ENCODE data around the gene C2orf15. TPM values are rescaled to one million over a fixed set of nuclear protein-coding genes. Genes with fewer than 3 reads are reported as not detected.

The C2orf15 gene
- total RNA-seq, 1 donor from 2014 or later: 1.1 TPM

GRCh38 chr2:99154643-99155536, 13.4 kb downstream of the C2orf15 start, which contains the start of the genes LIPT1 and TSGA10:
LIPT1 (plus strand) TSS chr2:99154967; CDS start chr2:99161958, 6,991 bp downstream.
TSGA10 (minus strand) TSS chr2:99154942; CDS start chr2:99109439, 45,503 bp downstream.
- Histone ChIP-seq H3K9me3 (no peaks in the 10 kb centered on the region), H3K36me3 (peaks cover 10% of the 10 kb centered on the region), H3K27me3 (no peaks in the 10 kb centered on the region), H3K4me3 (peak within 1 kb of the TSS; percentile 67), H3K27ac (peak within 1 kb of the TSS; percentile 90), H3K4me1 (peaks cover 15% of the 10 kb centered on the region)
- DNase-seq: peak; percentile 97
- TF ChIP-seq CTCF (IDR thresholded peaks at IDR 0.05): no peak
- intact Hi-C loops (cut with DNase I): no loop called here
- ATAC-seq: peak; percentile 100

GRCh38 chr2:99156891-99157290, 15.4 kb downstream of the C2orf15 start:
- intact Hi-C loops (cut with DNase I): no loop called here
- ATAC-seq (no peak), DNase-seq (no peak)
- TF ChIP-seq CTCF (IDR thresholded peaks at IDR 0.05): no peak
- Histone ChIP-seq H3K36me3 (peaks cover 18% of the 10 kb centered on the region), H3K4me3 (no peak overlapping the region), H3K4me1 (peaks cover 15% of the 10 kb centered on the region), H3K27me3 (no peaks in the 10 kb centered on the region), H3K9me3 (no peaks in the 10 kb centered on the region), H3K27ac (no peak overlapping the region)

- Histone ChIP-seq H3K4me3 (no peak overlapping the region), H3K27ac (no peak overlapping the region), H3K27me3 (no peaks in the 10 kb centered on the region), H3K36me3 (peaks cover 18% of the 10 kb centered on the region), H3K4me1 (peaks cover 15% of the 10 kb centered on the region), H3K9me3 (no peaks in the 10 kb centered on the region)
- DNase-seq: no peak
- intact Hi-C loops (cut with DNase I): no loop called here
- ATAC-seq: no peak
- TF ChIP-seq CTCF (IDR thresholded peaks at IDR 0.05): no peak
Measured at GRCh38 chr2:99158599-99158998, 17.1 kb downstream of the C2orf15 start.

- Histone ChIP-seq H3K27me3 (no peaks in the 10 kb centered on the region), H3K36me3 (peaks cover 18% of the 10 kb centered on the region), H3K4me3 (no peak overlapping the region), H3K4me1 (peaks cover 8% of the 10 kb centered on the region), H3K9me3 (no peaks in the 10 kb centered on the region), H3K27ac (no peak overlapping the region)
- intact Hi-C loops (cut with DNase I): no loop called here
- no peak for ATAC-seq
- DNase-seq: no peak
- no peak for TF ChIP-seq CTCF (IDR thresholded peaks at IDR 0.05)
Measured at GRCh38 chr2:99159594-99159993, 18.1 kb downstream of the C2orf15 start.

GRCh38 chr2:99166218-99166617, 24.7 kb downstream of the C2orf15 start:
- Histone ChIP-seq H3K4me3 (no peak overlapping the region), H3K36me3 (peaks cover 44% of the 10 kb centered on the region), H3K4me1 (no peaks in the 10 kb centered on the region), H3K9me3 (no peaks in the 10 kb centered on the region), H3K27ac (no peak overlapping the region), H3K27me3 (no peaks in the 10 kb centered on the region)
- TF ChIP-seq CTCF (IDR thresholded peaks at IDR 0.05): no peak
- intact Hi-C loops (cut with DNase I): no loop called here
- peak; percentile 97 for ATAC-seq
- DNase-seq: no peak
